SU-DHL-6 (cell line): ENCODE data around the gene GNL2.

Experiments used
- CTCF ChIP-seq: fragments of 200-600 bp; sonication (generic); IDR thresholded peaks from one replicate; pipeline ENCODE4 v1.5.1; 2017; ENCODE audit warnings: antibody characterized with exemption, mild to moderate bottlenecking, low read length, moderate library complexity; ENCODE audit not compliant: insufficient read depth, poor library complexity, severe bottlenecking
- EZH2phosphoT487 ChIP-seq: fragments of 200-600 bp; sonication (generic), shearing (Covaris generic); conservative IDR thresholded peaks from 2 replicates; pipeline ENCODE4 v1.6.1; 2018; ENCODE audit warnings: mild to moderate bottlenecking, antibody characterized with exemption, low read length, moderate library complexity, mixed read lengths

DNA sequence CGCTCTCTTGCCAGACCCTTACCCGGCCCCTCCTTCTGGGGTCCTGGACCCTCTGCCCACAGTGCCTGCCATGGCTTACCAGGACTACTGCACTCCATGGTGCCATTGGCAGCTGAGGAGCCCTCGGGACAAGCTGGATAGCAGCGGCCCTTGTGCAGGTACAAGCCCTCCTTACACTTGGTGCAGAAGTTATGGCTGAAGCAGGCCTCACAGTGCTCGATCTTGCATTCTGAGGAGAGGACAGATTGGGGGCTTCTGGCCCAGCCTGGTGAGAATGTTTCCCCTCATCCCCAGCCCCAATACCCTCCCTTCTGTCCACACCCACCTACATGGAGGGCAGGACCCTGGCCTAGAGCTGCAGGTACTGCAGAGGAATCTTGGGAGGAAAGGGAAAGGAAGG, 18.4 kb upstream of the GNL2 start:
- TF ChIP-seq CTCF (no peak), EZH2phosphoT487 (no peak)
